Trophoblast cell (in vitro differentiated cells and primary cell): ENCODE measurements around the gene ZNF836.

ENCODE experiments used
- DNase-seq, 2 donors: peaks; one replicate each; pipeline ENCODE4 v3.0.0-alpha.2; 2016
- H2AFZ ChIP-seq: 2 replicates; pipeline ENCODE4 v1.6.1; 2013; ENCODE audit warnings: low read length, moderate library complexity, mild to moderate bottlenecking; ENCODE audit not compliant: insufficient read depth, poor library complexity
- H2AK5ac ChIP-seq: 2 replicates; pipeline ENCODE4 v1.6.1; 2013; ENCODE audit warnings: mild to moderate bottlenecking, low read length
- H2BK120ac ChIP-seq: 2 replicates; pipeline ENCODE4 v1.6.1; 2013; ENCODE audit warnings: low read length, mild to moderate bottlenecking, moderate library complexity; ENCODE audit not compliant: insufficient read depth, poor library complexity
- H2BK12ac ChIP-seq: 2 replicates; pipeline ENCODE4 v1.6.1; 2013; ENCODE audit warnings: mild to moderate bottlenecking, low read length, moderate library complexity
- H2BK5ac ChIP-seq: 2 replicates; pipeline ENCODE4 v1.6.1; 2013; ENCODE audit warnings: low read length, low read depth, moderate library complexity, mild to moderate bottlenecking; ENCODE audit not compliant: poor library complexity
- H3K14ac ChIP-seq: 2 replicates; pipeline ENCODE4 v1.6.1; 2013; ENCODE audit warnings: mild to moderate bottlenecking, low read length
- H3K18ac ChIP-seq: 2 replicates; pipeline ENCODE4 v1.6.1; 2013; ENCODE audit warnings: mild to moderate bottlenecking, low read length
- H3K23ac ChIP-seq: 2 replicates; pipeline ENCODE4 v1.6.1; 2013; ENCODE audit warnings: low read length
- H3K27ac ChIP-seq: 2 replicates; pipeline ENCODE4 v1.5.1; 2013; ENCODE audit warnings: low read depth, mild to moderate bottlenecking, inconsistent platforms, low read length, moderate library complexity
- H3K27me3 ChIP-seq: 2 replicates; pipeline ENCODE4 v1.6.1; 2013; ENCODE audit warnings: inconsistent platforms, mild to moderate bottlenecking, low read length, moderate library complexity; ENCODE audit not compliant: insufficient read depth
- H3K36me3 ChIP-seq, 2 experiments: 1 replicate in 1 of 2; 2 replicates in 1 of 2; pipeline ENCODE4 v1.6.1; 2013; ENCODE audit warnings: low read length in 2 of 2, mild to moderate bottlenecking in 2 of 2, moderate library complexity in 1 of 2; ENCODE audit not compliant: insufficient read depth in 2 of 2, control insufficient read depth in 1 of 2
- H3K4ac ChIP-seq: 2 replicates; pipeline ENCODE4 v1.6.1; 2013; ENCODE audit warnings: low read depth, mild to moderate bottlenecking, low read length, moderate library complexity
- H3K4me1 ChIP-seq, 2 experiments: 1 replicate in 1 of 2; 2 replicates in 1 of 2; pipeline ENCODE4 v1.6.1; 2013; ENCODE audit warnings: low read length in 2 of 2, mild to moderate bottlenecking in 2 of 2, moderate library complexity in 1 of 2; ENCODE audit not compliant: insufficient read depth in 2 of 2, control insufficient read depth in 1 of 2
- H3K4me2 ChIP-seq: 2 replicates; pipeline ENCODE4 v1.6.1; 2013; ENCODE audit warnings: inconsistent platforms, mild to moderate bottlenecking, low read length, moderate library complexity
- H3K4me3 ChIP-seq: 2 replicates; pipeline ENCODE4 v1.5.1; 2013; ENCODE audit warnings: mild to moderate bottlenecking, low read depth, low read length, inconsistent platforms
- H3K79me1 ChIP-seq: one replicate; pipeline ENCODE4 v1.6.1; 2013; ENCODE audit warnings: low read length
- H3K79me2 ChIP-seq: 2 replicates; pipeline ENCODE4 v1.6.1; 2013; ENCODE audit warnings: low read length, mild to moderate bottlenecking; ENCODE audit not compliant: control insufficient read depth, insufficient read depth, poor library complexity
- H3K9ac ChIP-seq: 2 replicates; pipeline ENCODE4 v1.6.1; 2013; ENCODE audit warnings: mild to moderate bottlenecking, low read length
- H3K9me3 ChIP-seq: 2 replicates; pipeline ENCODE4 v1.6.1; 2013; ENCODE audit warnings: low read depth, mild to moderate bottlenecking, control low read depth, inconsistent platforms, low read length; ENCODE audit not compliant: insufficient read depth
- H4K12ac ChIP-seq: 2 replicates; pipeline ENCODE4 v1.6.1; 2013; ENCODE audit warnings: low read depth, mild to moderate bottlenecking, low read length, moderate library complexity
- H4K8ac ChIP-seq: 2 replicates; pipeline ENCODE4 v1.6.1; 2013; ENCODE audit warnings: low read depth, mild to moderate bottlenecking, low read length, moderate library complexity
- H4K91ac ChIP-seq: one replicate; pipeline ENCODE4 v1.6.1; 2013; ENCODE audit warnings: low read depth, mild to moderate bottlenecking, low read length, moderate library complexity
- WGBS: extraction: QIAGEN DNeasy Blood & Tissue Kit; methylation state at CpG from one replicate; pipeline ENCODE4 v1.1.7; 2013; ENCODE audit warnings: missing lambda C conversion rate; ENCODE audit not compliant: insufficient read length, insufficient coverage; ENCODE audit errors: extremely low coverage; 5-methylcytosine and 5-hydroxymethylcytosine counted together

The ZNF836 gene

GRCh38 chr19:52188822-52189734 is 17.7 kb upstream of the ZNF836 start:
- Histone ChIP-seq H4K8ac (peak overlapping the region; percentile 31), H4K12ac (peak overlapping the region; percentile 6), H3K4me3 (peak overlapping the region; percentile 38), H3K27me3 (no peaks in the 10 kb centered on the region), H3K27ac (peak overlapping the region; percentile 50), H3K79me2 (peaks cover 23% of the 10 kb centered on the region), H3K4ac (peak overlapping the region; percentile 32), H3K36me3 (peaks cover 5 to 6% of the 10 kb centered on the region in 2 experiments), H3K9ac (peak overlapping the region; percentile 21), H3K4me1 (peaks cover 0 to 9% of the 10 kb centered on the region in 2 experiments), H3K79me1 (peaks cover 17% of the 10 kb centered on the region), H3K14ac (peak overlapping the region; percentile 71), H3K18ac (peak overlapping the region; percentile 55), H3K23ac (no peak overlapping the region), H4K91ac (peak overlapping the region; percentile 37), H2BK5ac (peak overlapping the region; percentile 27), H2AK5ac (no peak overlapping the region), H3K4me2 (peak overlapping the region; percentile 66), H2AFZ (peak overlapping the region; percentile 35), H2BK120ac (no peak overlapping the region), H2BK12ac (no peak overlapping the region), H3K9me3 (no peaks in the 10 kb centered on the region)
- no CpG with 5 or more reads among the region's 32 CpGs for WGBS
- peak; percentile 38 to 61 for DNase-seq

GRCh38 chr19:52187407-52187806 is 16.0 kb upstream of the ZNF836 start:
- no CpG with 5 or more reads among the region's 1 CpG for WGBS
- H4K12ac ChIP-seq: no peak overlapping the region

GRCh38 chr19:52176574-52176973 is 5.2 kb upstream of the ZNF836 start:
- H3K23ac ChIP-seq: no peak overlapping the region
- H3K14ac ChIP-seq: no peak overlapping the region
- H3K4me3 ChIP-seq: no peak overlapping the region
- peaks cover 5% of the 10 kb centered on the region for H3K79me1 ChIP-seq
- H2AK5ac ChIP-seq: no peak overlapping the region
- peak in 1 of 2 donors; percentile 68 for DNase-seq
- H3K36me3 ChIP-seq: no peaks in the 10 kb centered on the region
- no peak overlapping the region for H4K8ac ChIP-seq
- H2AFZ ChIP-seq: no peak overlapping the region
- H3K27me3 ChIP-seq: no peaks in the 10 kb centered on the region
- no peak overlapping the region for H3K27ac ChIP-seq
- no peak overlapping the region for H2BK5ac ChIP-seq
- peak overlapping the region; percentile 43 for H3K4me2 ChIP-seq
- H3K18ac ChIP-seq: no peak overlapping the region
- no peaks in the 10 kb centered on the region for H3K9me3 ChIP-seq
- H3K79me2 ChIP-seq: no peaks in the 10 kb centered on the region
- WGBS: no CpG with 5 or more reads among the region's 10 CpGs
- no peak overlapping the region for H2BK120ac ChIP-seq
- H3K9ac ChIP-seq: no peak overlapping the region
- peaks cover 11 to 21% of the 10 kb centered on the region in 2 experiments for H3K4me1 ChIP-seq
- H4K12ac ChIP-seq: no peak overlapping the region
- no peak overlapping the region for H2BK12ac ChIP-seq
- H4K91ac ChIP-seq: no peak overlapping the region
- H3K4ac ChIP-seq: no peak overlapping the region

More at GRCh38 chr19:52187407-52187806, 16.0 kb upstream of the ZNF836 start:
- H2AK5ac ChIP-seq: no peak overlapping the region
- H3K14ac ChIP-seq: no peak overlapping the region
- H3K79me1 ChIP-seq: peaks cover 17% of the 10 kb centered on the region
- no peak overlapping the region for H2BK12ac ChIP-seq
- no peak overlapping the region for H3K27ac ChIP-seq
- no peak overlapping the region for H3K4ac ChIP-seq
- H2BK5ac ChIP-seq: no peak overlapping the region
- no peak overlapping the region for H2AFZ ChIP-seq
- no peak overlapping the region for H3K4me2 ChIP-seq
- no peak overlapping the region for H3K4me3 ChIP-seq
- H3K18ac ChIP-seq: no peak overlapping the region
- H3K36me3 ChIP-seq: peaks cover 0 to 2% of the 10 kb centered on the region in 2 experiments
- no peak overlapping the region for H3K9ac ChIP-seq
- DNase-seq: no peak
- H3K9me3 ChIP-seq: no peaks in the 10 kb centered on the region
- no peaks in the 10 kb centered on the region for H3K27me3 ChIP-seq
- no peak overlapping the region for H4K8ac ChIP-seq
- peaks cover 0 to 9% of the 10 kb centered on the region in 2 experiments for H3K4me1 ChIP-seq
- H3K23ac ChIP-seq: no peak overlapping the region
- no peak overlapping the region for H2BK120ac ChIP-seq
- H4K91ac ChIP-seq: no peak overlapping the region
- peaks cover 19% of the 10 kb centered on the region for H3K79me2 ChIP-seq

GRCh38 chr19:52172347-52172746 is 926 bp upstream of the ZNF836 start:
- Histone ChIP-seq H3K27ac (no peak overlapping the region), H3K4me3 (no peak overlapping the region), H3K27me3 (no peaks in the 10 kb centered on the region), H3K4me1 (peaks cover 11 to 17% of the 10 kb centered on the region in 2 experiments), H3K4ac (no peak overlapping the region), H3K9me3 (no peaks in the 10 kb centered on the region), H3K18ac (no peak overlapping the region), H3K79me1 (peaks cover 12% of the 10 kb centered on the region), H4K91ac (no peak overlapping the region), H3K4me2 (no peak overlapping the region), H2AK5ac (no peak overlapping the region), H3K23ac (no peak overlapping the region), H2BK12ac (no peak overlapping the region), H2AFZ (no peak overlapping the region), H3K9ac (no peak overlapping the region), H3K14ac (no peak overlapping the region), H3K79me2 (peaks cover 8% of the 10 kb centered on the region), H3K36me3 (peaks cover 9 to 10% of the 10 kb centered on the region in 2 experiments), H2BK5ac (no peak overlapping the region), H2BK120ac (no peak overlapping the region), H4K12ac (peak overlapping the region; percentile 67), H4K8ac (peak overlapping the region; percentile 86)
- WGBS: no CpG with 5 or more reads among the region's 1 CpG
- no peak for DNase-seq
